Neuron (in vitro differentiated cells): ENCODE measurements around the gene RPE65.
"Not testable (repeated sequence)": the region's sequence is repeated elsewhere in the genome, so short reads cannot be mapped to it uniquely, and the experiment has no call there.

Experiments used
- H2AFZ ChIP-seq: one replicate; pipeline ENCODE4 v1.6.1; 2013; ENCODE audit warnings: low read depth, mild to moderate bottlenecking, inconsistent platforms, low read length, moderate library complexity
- H3K27me3 ChIP-seq: one replicate; pipeline ENCODE4 v1.6.1; 2013; ENCODE audit warnings: low read length; ENCODE audit not compliant: insufficient read depth
- H3K36me3 ChIP-seq: one replicate; pipeline ENCODE4 v1.6.1; 2013; ENCODE audit warnings: low read length; ENCODE audit not compliant: insufficient read depth
- H3K4me1 ChIP-seq: one replicate; pipeline ENCODE4 v1.6.1; 2013; ENCODE audit warnings: low read length; ENCODE audit not compliant: insufficient read depth
- H3K4me3 ChIP-seq: 2 replicates; pipeline ENCODE4 v1.5.1; 2013; ENCODE audit warnings: mild to moderate bottlenecking, low read length, moderate library complexity
- H3K9me3 ChIP-seq: one replicate; pipeline ENCODE4 v1.6.1; 2013; ENCODE audit warnings: low read length

The RPE65 gene

DNA sequence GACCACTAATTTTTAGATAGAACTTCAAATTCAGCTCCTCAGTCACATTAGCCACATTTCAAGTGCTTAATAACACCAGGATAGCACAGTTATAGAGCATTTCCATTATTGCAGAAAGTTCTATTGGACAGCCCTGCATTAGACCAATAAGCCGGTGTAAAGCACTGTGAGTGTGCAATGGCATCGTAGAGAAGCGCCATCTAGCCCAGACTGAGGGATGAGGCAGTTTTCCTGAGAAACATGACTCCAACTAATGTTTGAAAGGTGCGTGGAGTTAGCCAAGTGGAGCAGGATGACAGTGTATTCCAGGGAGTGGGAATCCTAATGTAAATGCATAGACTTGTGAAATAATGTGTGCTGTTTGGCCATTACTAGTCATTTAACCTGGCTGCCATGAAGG lies 7.7 kb downstream of the RPE65 start:
- no peaks in the 10 kb centered on the region for H3K27me3 ChIP-seq
- no peaks in the 10 kb centered on the region for H3K9me3 ChIP-seq
- no peak overlapping the region for H3K4me3 ChIP-seq

DNA sequence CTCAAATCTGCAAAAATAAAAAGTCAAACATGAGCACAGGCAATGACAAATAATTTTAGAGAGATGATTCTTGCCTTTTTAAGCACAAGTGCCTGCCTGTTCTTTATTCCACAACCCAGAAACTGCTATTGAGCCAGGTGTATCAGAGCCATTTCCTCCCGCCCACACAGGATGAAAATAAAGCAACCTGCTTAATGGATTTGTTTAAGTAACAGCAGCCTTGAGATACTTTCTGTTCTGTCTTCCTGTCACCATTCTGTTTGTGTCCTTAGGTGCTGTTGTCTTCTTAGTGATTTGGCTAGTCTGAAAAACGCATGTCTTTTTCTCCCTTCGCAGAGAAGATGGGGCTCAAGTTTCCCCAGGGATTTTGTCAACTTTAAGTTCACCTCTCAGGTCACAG lies 11.4 kb downstream of the RPE65 start:
- Histone ChIP-seq H3K36me3 (no peaks in the 10 kb centered on the region), H3K4me1 (peaks cover 1% of the 10 kb centered on the region), H3K9me3 (no peaks in the 10 kb centered on the region), H2AFZ (no peak overlapping the region), H3K4me3 (no peak overlapping the region), H3K27me3 (no peaks in the 10 kb centered on the region)

More for the DNA sequence above, 7.7 kb downstream of the RPE65 start:
- H3K4me1 ChIP-seq, result peaks cover 1% of the 10 kb centered on the region
- H3K36me3 ChIP-seq, result no peaks in the 10 kb centered on the region
- H2AFZ ChIP-seq, result no peak overlapping the region

DNA sequence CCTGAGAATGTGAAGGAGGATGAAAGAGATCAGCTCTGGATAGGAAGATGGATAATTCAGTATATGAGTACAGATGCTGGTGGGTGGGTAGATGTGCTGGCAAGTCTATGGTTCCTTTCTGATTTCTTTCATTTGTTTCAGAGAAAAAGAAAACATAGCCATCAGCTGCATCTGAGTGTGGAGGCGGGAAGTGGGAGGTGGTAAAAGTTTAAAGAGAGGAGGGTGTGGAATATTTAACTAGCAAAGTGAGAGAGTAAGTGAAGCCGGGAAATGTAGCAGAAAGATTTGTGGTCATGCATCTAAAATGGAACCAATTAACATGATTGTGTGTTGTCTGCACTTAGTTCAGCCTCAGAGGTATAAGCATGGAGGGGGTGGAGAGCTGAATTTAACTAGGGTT lies 16.4 kb downstream of the RPE65 start:
- Histone ChIP-seq H3K4me3 (no peak overlapping the region), H3K9me3 (no peaks in the 10 kb centered on the region), H2AFZ (no peak overlapping the region), H3K27me3 (no peaks in the 10 kb centered on the region), H3K36me3 (no peaks in the 10 kb centered on the region), H3K4me1 (peaks cover 7% of the 10 kb centered on the region)

DNA sequence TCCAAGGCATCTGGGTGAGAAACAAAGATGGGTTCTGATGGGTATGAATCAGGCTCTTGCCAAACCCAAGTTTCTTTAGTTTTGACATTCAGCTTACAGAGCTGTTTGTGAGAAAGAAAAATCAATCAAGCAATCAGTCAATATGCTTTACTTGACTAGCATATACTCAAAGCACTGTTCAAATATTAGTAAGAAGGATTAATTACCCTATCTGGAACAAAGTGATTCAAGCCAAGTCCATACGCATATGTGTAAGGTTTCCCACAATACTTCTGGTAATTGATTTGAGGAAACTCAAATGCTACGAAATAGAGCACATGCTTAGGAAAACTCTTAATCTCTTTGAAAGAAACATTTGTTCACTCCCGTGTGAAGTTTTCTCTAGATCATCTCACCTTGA lies 18.7 kb downstream of the RPE65 start:
- Histone ChIP-seq H3K9me3 (no peaks in the 10 kb centered on the region), H3K4me1 (peaks cover 6% of the 10 kb centered on the region), H3K4me3 (no peak overlapping the region), H3K36me3 (no peaks in the 10 kb centered on the region), H3K27me3 (no peaks in the 10 kb centered on the region), H2AFZ (no peak overlapping the region)

DNA sequence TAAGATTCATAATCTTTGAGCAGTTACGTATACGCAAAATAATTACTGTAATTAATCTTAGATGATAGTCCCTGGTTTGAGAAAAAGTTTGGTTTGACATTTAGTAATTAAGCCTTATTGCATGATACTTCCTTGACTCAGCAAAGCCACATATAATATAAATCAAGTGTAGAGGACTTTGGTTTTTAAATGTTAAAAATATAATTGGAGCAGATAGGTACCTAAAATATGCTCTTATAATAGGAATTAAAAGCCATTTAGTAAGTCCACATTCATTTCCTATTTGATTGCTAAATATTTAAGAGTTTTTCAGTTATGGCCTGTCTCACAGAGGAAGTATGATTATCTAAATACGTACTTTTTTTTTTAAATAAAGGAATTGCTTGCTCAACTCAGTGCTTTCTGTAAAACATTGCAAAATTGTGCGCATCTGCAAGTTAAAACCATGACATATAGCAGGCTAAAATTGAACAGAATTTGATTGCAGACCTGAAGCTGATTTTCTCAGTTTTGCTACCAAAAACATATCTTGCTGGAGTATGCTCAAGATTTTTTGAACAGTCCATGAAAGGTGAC lies 20.4 kb downstream of the RPE65 start:
- Histone ChIP-seq H3K4me1 (peaks cover 6% of the 10 kb centered on the region), H2AFZ (no peak overlapping the region), H3K9me3 (no peaks in the 10 kb centered on the region), H3K36me3 (no peaks in the 10 kb centered on the region), H3K4me3 (no peak overlapping the region), H3K27me3 (no peaks in the 10 kb centered on the region)

DNA sequence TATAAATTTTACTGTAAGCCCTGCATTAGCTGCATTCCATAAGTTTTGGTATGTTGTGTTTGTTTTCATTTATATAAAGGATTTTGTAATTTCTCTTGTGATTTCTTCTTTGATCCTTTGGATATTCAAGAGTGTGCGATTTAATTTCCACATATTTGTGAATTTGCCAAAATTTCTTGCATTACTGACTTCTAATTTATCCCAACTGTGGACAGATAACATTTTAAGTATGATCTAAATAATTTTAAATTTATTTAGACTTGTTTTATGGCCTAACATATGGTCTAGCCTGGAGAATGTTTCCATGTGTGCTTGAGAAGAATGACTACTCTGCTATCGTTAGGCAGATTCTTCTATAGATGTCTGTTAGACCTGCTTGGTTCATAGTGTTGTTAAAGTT lies 23.2 kb downstream of the RPE65 start:
- Histone ChIP-seq H3K9me3 (no peaks in the 10 kb centered on the region), H3K4me1 (no peaks in the 10 kb centered on the region), H3K36me3 (no peaks in the 10 kb centered on the region), H3K4me3 (no peak overlapping the region), H3K27me3 (no peaks in the 10 kb centered on the region), H2AFZ (no peak overlapping the region)

DNA sequence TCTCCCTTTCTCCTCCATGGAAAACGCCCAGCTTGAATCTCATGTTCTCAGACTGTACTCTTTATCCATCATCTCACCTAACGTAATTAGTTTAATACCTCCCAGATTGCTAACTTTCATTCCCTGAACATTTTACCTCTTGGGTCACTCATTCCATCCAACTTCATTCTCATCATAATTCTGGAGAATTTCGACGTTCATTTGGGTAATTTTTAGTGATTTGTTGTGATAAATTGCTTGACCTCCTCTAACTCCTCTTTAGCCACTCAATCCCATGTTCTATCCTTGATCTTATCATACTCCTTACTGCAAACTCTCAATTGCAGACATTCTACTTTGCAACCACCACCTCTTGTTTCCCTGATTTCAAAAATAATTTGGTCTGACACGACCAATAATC lies 28.4 kb downstream of the RPE65 start:
- Histone ChIP-seq H3K27me3 (no peaks in the 10 kb centered on the region), H3K4me3 (no peak overlapping the region), H3K36me3 (no peaks in the 10 kb centered on the region), H3K9me3 (no peaks in the 10 kb centered on the region), H2AFZ (no peak overlapping the region), H3K4me1 (no peaks in the 10 kb centered on the region)

DNA sequence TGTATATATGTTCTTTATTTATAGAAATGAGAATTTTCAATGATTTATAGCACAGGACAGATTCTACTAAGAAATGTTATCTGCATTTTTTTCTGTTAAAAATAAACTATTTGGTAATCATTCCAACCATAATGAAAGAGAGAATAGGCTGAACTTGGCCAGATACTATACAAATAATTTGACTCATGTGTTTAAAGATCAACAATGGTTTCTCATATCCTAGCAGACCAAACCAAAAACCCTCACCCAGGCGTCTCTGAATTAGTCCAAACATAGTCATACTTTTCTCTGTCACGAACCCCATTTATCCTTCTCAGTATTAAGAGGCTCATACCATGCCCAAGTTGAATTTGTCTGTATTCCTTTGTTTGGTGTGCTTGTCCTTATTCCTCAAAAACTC lies 40.3 kb downstream of the RPE65 start:
- Histone ChIP-seq H3K27me3 (no peaks in the 10 kb centered on the region), H2AFZ (no peak overlapping the region), H3K4me1 (peaks cover 16% of the 10 kb centered on the region), H3K36me3 (no peaks in the 10 kb centered on the region), H3K9me3 (no peaks in the 10 kb centered on the region), H3K4me3 (no peak overlapping the region)

DNA sequence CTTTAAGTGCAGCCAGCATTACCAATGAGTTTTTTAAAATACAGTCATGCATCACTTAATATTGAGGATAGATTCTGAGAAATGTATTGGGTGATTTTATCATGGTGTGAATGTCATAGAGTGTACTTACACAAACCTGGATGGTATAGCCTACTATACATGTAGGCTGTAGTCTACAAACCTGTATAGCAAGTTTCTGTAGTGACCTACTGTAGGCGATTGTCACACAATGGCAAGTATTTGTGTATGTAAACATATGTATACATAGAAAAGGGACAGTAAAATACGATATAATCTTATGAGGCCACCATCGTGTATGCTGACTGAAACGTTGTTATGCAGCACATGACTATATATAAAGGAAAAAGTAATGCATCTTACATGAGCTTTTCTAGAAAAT lies 48.2 kb downstream of the RPE65 start:
- no peaks in the 10 kb centered on the region for H3K27me3 ChIP-seq
- no peaks in the 10 kb centered on the region for H3K36me3 ChIP-seq
- no peaks in the 10 kb centered on the region for H3K9me3 ChIP-seq
- peaks cover 3% of the 10 kb centered on the region for H3K4me1 ChIP-seq
- H3K4me3 ChIP-seq, result no peak overlapping the region
- no peak overlapping the region for H2AFZ ChIP-seq

DNA sequence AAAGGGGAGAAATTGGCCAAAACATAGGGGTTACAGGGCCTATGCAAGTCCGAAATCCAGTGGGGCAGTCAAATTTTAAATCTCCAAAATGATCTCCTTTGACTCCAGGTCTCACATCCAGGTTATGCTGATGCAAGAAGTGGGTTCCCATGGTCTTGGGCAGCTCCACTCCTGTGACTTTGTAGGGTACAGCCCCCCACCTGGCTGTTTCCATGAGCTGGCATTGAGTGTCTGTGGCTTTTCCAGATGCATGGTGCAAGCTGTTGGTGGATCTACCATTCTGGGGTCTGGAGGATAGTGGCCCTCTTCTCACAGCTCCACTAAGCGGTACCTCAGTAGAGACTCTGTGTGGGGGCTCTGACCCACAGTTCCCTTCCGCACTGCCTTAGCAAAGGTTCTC lies 54.2 kb downstream of the RPE65 start:
- not testable (repeated sequence) for H3K36me3 ChIP-seq, H3K4me3 ChIP-seq, H3K9me3 ChIP-seq, H3K4me1 ChIP-seq, H2AFZ ChIP-seq, H3K27me3 ChIP-seq

DNA sequence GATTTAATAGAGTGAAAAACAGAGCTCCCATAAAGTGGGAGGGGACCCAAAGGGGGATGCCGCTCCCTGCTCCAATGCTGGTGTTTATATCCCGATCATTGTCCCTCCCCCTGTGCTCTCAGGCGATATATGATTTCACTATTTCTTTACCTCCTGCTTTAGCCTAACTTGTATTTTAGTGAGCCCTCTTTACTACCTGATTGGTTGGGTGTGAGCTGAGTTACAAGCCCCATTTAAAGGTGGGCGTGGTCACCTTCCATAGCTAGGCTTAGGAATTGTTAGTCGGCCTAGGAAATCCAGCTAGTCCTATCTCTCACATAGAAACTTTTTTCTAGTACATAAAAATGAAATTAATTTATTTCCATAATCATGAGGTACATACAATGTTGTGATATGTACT lies 57.3 kb downstream of the RPE65 start:
- H3K27me3 ChIP-seq, H3K4me3 ChIP-seq, H2AFZ ChIP-seq, H3K4me1 ChIP-seq, H3K9me3 ChIP-seq, H3K36me3 ChIP-seq: not testable (repeated sequence)

DNA sequence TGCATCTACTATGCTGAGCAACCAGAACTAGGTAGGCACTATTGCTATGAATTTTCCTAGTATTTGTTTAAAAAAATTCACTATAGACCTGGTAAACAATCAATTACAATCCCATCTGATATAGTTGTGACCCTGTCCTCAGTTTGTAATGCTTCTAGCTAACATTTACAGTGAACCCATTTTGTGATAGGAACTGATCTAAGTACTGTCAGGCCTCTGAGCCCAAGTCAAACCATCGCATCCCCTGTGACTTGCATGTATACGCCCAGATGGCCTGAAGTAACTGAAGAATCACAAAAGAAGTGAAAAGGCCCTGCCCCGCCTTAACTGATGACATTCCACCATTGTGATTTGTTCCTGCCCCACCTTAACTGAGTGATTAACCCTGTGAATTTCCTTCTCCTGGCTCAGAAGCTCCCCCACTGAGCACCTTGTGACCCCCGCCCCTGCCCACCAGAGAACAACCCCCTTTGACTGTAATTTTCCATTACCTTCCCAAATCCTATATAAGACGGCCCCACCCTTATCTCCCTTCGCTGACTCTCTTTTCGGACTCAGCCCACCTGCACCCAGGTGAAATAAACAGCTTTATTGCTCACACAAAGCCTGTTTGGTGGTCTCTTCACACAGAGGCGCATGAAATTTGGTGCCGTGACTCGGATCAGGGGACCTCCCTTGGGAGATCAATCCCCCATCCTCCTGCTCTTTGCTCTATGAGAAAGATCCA lies 63.8 kb downstream of the RPE65 start:
- not testable (repeated sequence) for H3K4me3 ChIP-seq, H2AFZ ChIP-seq, H3K36me3 ChIP-seq, H3K27me3 ChIP-seq, H3K9me3 ChIP-seq
- peaks cover 12% of the 10 kb centered on the region for H3K4me1 ChIP-seq

DNA sequence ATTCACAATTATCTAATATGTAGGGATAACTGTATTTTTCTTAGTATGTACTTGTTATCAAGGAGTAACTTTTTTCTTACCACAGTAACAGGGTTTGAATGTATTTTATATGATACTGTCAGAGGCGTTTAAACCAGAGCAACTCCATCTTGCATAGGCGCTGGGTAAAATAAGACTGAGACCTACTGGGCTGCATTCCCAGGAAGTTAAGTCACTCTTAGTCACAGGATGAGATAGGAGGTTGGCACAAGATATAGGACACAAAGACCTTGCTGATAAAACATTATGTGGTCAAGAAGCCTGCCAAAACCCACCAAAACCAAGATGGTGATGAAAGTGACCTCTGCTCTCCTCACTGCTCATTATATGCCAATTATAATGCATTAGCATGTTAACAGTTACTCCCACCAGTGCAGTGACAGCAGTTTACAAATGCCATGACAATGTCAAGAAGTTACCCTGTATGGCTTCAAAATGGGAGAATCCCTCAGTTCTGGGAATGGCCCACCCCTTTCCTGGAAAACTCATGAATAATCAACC lies 64.8 kb downstream of the RPE65 start:
- Histone ChIP-seq H3K9me3 (no peaks in the 10 kb centered on the region), H3K27me3 (no peaks in the 10 kb centered on the region), H3K36me3 (no peaks in the 10 kb centered on the region), H3K4me3 (no peak overlapping the region), H2AFZ (no peak overlapping the region), H3K4me1 (peaks cover 12% of the 10 kb centered on the region)
